DOHH2 (cell line): ENCODE measurements around the gene KCNA5.

Source experiments
- H3F3A ChIP-seq: fragments of 200-600 bp; sonication (generic), shearing (Covaris generic); 2 replicates; pipeline ENCODE4 v1.6.0; 2016; ENCODE audit warnings: antibody characterized with exemption, mild to moderate bottlenecking; ENCODE audit not compliant: control insufficient read depth, insufficient read depth
- H3K27ac ChIP-seq: fragments of 200-600 bp; sonication (generic); 2 replicates; pipeline ENCODE4 v1.5.1; 2014; ENCODE audit warnings: low read depth, mild to moderate bottlenecking, low read length, moderate library complexity
- H3K27me3 ChIP-seq: fragments of 200-600 bp; sonication (generic); 2 replicates; pipeline ENCODE4 v1.6.1; 2014; ENCODE audit warnings: mild to moderate bottlenecking, low read length, mixed read lengths; ENCODE audit not compliant: control insufficient read depth
- H3K36me3 ChIP-seq: fragments of 200-600 bp; sonication (generic); 2 replicates; pipeline ENCODE4 v1.6.1; 2014; ENCODE audit warnings: mild to moderate bottlenecking, low read length, moderate library complexity, mixed read lengths; ENCODE audit not compliant: control insufficient read depth
- H3K4me1 ChIP-seq: fragments of 200-600 bp; sonication (generic); 2 replicates; pipeline ENCODE4 v1.6.1; 2014; ENCODE audit warnings: mild to moderate bottlenecking, low read length, mixed read lengths; ENCODE audit not compliant: control insufficient read depth
- H3K4me2 ChIP-seq: fragments of 200-600 bp; sonication (generic); 2 replicates; pipeline ENCODE4 v1.6.0; 2014; ENCODE audit warnings: mild to moderate bottlenecking, low read length, moderate library complexity
- H3K4me3 ChIP-seq: fragments of 200-600 bp; sonication (generic); 2 replicates; pipeline ENCODE4 v1.5.1; 2014; ENCODE audit warnings: mild to moderate bottlenecking, low read length, mixed read lengths
- H3K79me2 ChIP-seq: fragments of 200-600 bp; sonication (generic); 2 replicates; pipeline ENCODE4 v1.6.1; 2014; ENCODE audit warnings: mild to moderate bottlenecking, low read length, mixed read lengths; ENCODE audit not compliant: control insufficient read depth
- H3K9me2 ChIP-seq: fragments of 200-600 bp; sonication (generic); replicated peaks from 2 replicates; pipeline ENCODE4 v1.6.1; 2014; ENCODE audit warnings: mild to moderate bottlenecking, low read length, mixed read lengths; ENCODE audit not compliant: control insufficient read depth
- H3K9me3 ChIP-seq: fragments of 200-600 bp; sonication (generic); 2 replicates; pipeline ENCODE4 v1.6.1; 2014; ENCODE audit warnings: antibody characterized with exemption, low read length, mixed read lengths; ENCODE audit not compliant: control insufficient read depth, insufficient read depth
- H4K20me1 ChIP-seq: fragments of 200-600 bp; sonication (generic); 2 replicates; pipeline ENCODE4 v1.6.0; 2014; ENCODE audit warnings: low read depth, mild to moderate bottlenecking, antibody characterized with exemption, low read length, moderate library complexity; ENCODE audit not compliant: control insufficient read depth, insufficient read depth
- CTCF ChIP-seq: fragments of 200-600 bp; sonication (generic); IDR thresholded peaks from one replicate; pipeline ENCODE4 v1.5.1; 2014; ENCODE audit warnings: antibody characterized with exemption, mild to moderate bottlenecking, low read depth, low read length; ENCODE audit not compliant: poor library complexity, severe bottlenecking
- EZH2phosphoT487 ChIP-seq: fragments of 200-600 bp; sonication (generic); IDR thresholded peaks from 2 replicates; pipeline ENCODE4 v1.6.1; 2017; ENCODE audit warnings: borderline replicate concordance, mild to moderate bottlenecking, antibody characterized with exemption, low read length, moderate library complexity, mixed read lengths

KCNA5 gene

GRCh38 chr12:5003025-5003666, 40.5 kb upstream of the KCNA5 start:
- TF ChIP-seq EZH2phosphoT487 (no peak), CTCF (peak; percentile 82)
- Histone ChIP-seq H3K79me2 (no peaks in the 10 kb centered on the region), H4K20me1 (no peaks in the 10 kb centered on the region), H3K27ac (no peak overlapping the region), H3K4me3 (no peak overlapping the region), H3F3A (no peaks in the 10 kb centered on the region), H3K36me3 (no peaks in the 10 kb centered on the region), H3K9me3 (no peaks in the 10 kb centered on the region), H3K27me3 (peaks cover 13% of the 10 kb centered on the region; the same call in 1 of the 2 replicates), H3K4me2 (no peak overlapping the region), H3K4me1 (no peaks in the 10 kb centered on the region), H3K9me2 (no peaks in the 10 kb centered on the region)

GRCh38 chr12:5008661-5009060, 35.0 kb upstream of the KCNA5 start:
- H3K27ac ChIP-seq: no peak overlapping the region
- no peaks in the 10 kb centered on the region for H4K20me1 ChIP-seq
- no peaks in the 10 kb centered on the region for H3F3A ChIP-seq
- peaks cover 5% of the 10 kb centered on the region; the same call in 1 of the 2 replicates for H3K27me3 ChIP-seq
- H3K4me2 ChIP-seq: no peak overlapping the region
- no peak overlapping the region for H3K4me3 ChIP-seq
- no peaks in the 10 kb centered on the region for H3K9me2 ChIP-seq
- no peaks in the 10 kb centered on the region for H3K36me3 ChIP-seq
- no peaks in the 10 kb centered on the region for H3K9me3 ChIP-seq
- no peaks in the 10 kb centered on the region for H3K4me1 ChIP-seq
- H3K79me2 ChIP-seq: no peaks in the 10 kb centered on the region
- no peak for TF ChIP-seq CTCF
- TF ChIP-seq EZH2phosphoT487: no peak

- Histone ChIP-seq H3K27me3 (peaks cover 8% of the 10 kb centered on the region), H4K20me1 (no peaks in the 10 kb centered on the region), H3K9me2 (no peaks in the 10 kb centered on the region), H3K4me3 (no peak overlapping the region), H3K36me3 (no peaks in the 10 kb centered on the region), H3K4me2 (no peak overlapping the region), H3K79me2 (no peaks in the 10 kb centered on the region), H3K27ac (no peak overlapping the region), H3K4me1 (no peaks in the 10 kb centered on the region), H3F3A (no peaks in the 10 kb centered on the region), H3K9me3 (no peaks in the 10 kb centered on the region)
- TF ChIP-seq EZH2phosphoT487 (no peak), CTCF (no peak)
Measured at GRCh38 chr12:5010151-5010550, 33.5 kb upstream of the KCNA5 start.
